Mucosa of descending colon (tissue), 3 donors: Measurements from ENCODE around the gene LPAR3. TPM values are rescaled to one million over a fixed set of nuclear protein-coding genes. Genes with fewer than 3 reads are reported as not detected.

Source experiments
- ATAC-seq: fragments of 200-7000 bp; cut with Tn5 transposase; one replicate; pipeline ENCODE4 v1.9.1; 2020; ENCODE audit warnings: mild to moderate bottlenecking, moderate library complexity
- DNase-seq, 3 donors: peaks; one replicate each; pipeline ENCODE4 v3.0.0-alpha.2; 2020
- H3K36me3 ChIP-seq: fragments of 200-600 bp; one replicate; pipeline ENCODE4 v1.8.0; 2021; ENCODE audit warnings: low read depth, mild to moderate bottlenecking
- H3K4me1 ChIP-seq: fragments of 200-600 bp; one replicate; pipeline ENCODE4 v1.8.0; 2021; ENCODE audit warnings: low read depth, mild to moderate bottlenecking
- H3K4me3 ChIP-seq: fragments of 200-600 bp; one replicate; pipeline ENCODE4 v1.8.0; 2021; ENCODE audit warnings: mild to moderate bottlenecking
- H3K9me3 ChIP-seq: fragments of 200-600 bp; one replicate; pipeline ENCODE4 v1.8.0; 2021; ENCODE audit warnings: mild to moderate bottlenecking
- CTCF ChIP-seq: fragments of 200-600 bp; IDR thresholded peaks from one replicate; pipeline ENCODE4 v1.8.0; 2022; ENCODE audit warnings: antibody characterized with exemption, mild to moderate bottlenecking
- intact Hi-C, 2 donors: fragments of 100-400 bp; cut with DNase I in 1 of 2; cut with micrococcal nuclease in 1 of 2; formaldehyde crosslinking; loops; one replicate each; pipeline versions ENCODE4 v1.11.0 to v1.11.1; 2022; cut with DNase I, micrococcal nuclease
- total RNA-seq, 3 donors: library from RNA; stranded (reverse); fragmentation: NEBNext Ultra II Directional in 2 of 3; extraction: Animal tissue kit (Norgen Biotek cat#: 25700) in 2 of 3; gene quantifications; one replicate each; pipeline versions ENCODE4 v1.2.1 to v1.2.4, GENCODE V29; 2021 to 2023
- donor health status: DM: no; HTN: no; CAD: no; lungs with moderate emphysema.
- donor health status: DM: no; HTN: no; CAD: no.
- donor health status: DM: no; HTN: yes; CAD: no.

The LPAR3 gene
- total RNA-seq, 3 donors from 2014 or later: 2.5 to 3.5 (median 2.5) TPM

GRCh38 chr1:84884671-84885389, 8.2 kb downstream of the LPAR3 start:
- DNase-seq (no peak), ATAC-seq (no peak)
- intact Hi-C loops: no loop called here
- H3K4me1 ChIP-seq: no peaks in the 10 kb centered on the region
- H3K4me3 ChIP-seq: no peak overlapping the region
- no peaks in the 10 kb centered on the region for H3K9me3 ChIP-seq
- TF ChIP-seq CTCF: no peak
- no peaks in the 10 kb centered on the region for H3K36me3 ChIP-seq

GRCh38 chr1:84883286-84883685, 9.7 kb downstream of the LPAR3 start:
- TF ChIP-seq CTCF: no peak
- H3K4me1 ChIP-seq: no peaks in the 10 kb centered on the region
- intact Hi-C loops: no loop called here
- DNase-seq (no peak), ATAC-seq (no peak)
- no peaks in the 10 kb centered on the region for H3K9me3 ChIP-seq
- H3K4me3 ChIP-seq: no peak overlapping the region
- H3K36me3 ChIP-seq: no peaks in the 10 kb centered on the region

GRCh38 chr1:84877592-84877991, 15.4 kb downstream of the LPAR3 start:
- Histone ChIP-seq H3K9me3 (no peaks in the 10 kb centered on the region), H3K4me1 (no peaks in the 10 kb centered on the region), H3K4me3 (no peak overlapping the region), H3K36me3 (no peaks in the 10 kb centered on the region)
- TF ChIP-seq CTCF: no peak
- intact Hi-C loops: no loop called here
- no peak for ATAC-seq
- DNase-seq: no peak

GRCh38 chr1:84876353-84876752, 16.7 kb downstream of the LPAR3 start:
- DNase-seq: no peak
- H3K9me3 ChIP-seq: no peaks in the 10 kb centered on the region
- H3K36me3 ChIP-seq: no peaks in the 10 kb centered on the region
- no peaks in the 10 kb centered on the region for H3K4me1 ChIP-seq
- peak; percentile 34 for ATAC-seq
- intact Hi-C loops: no loop called here
- no peak for TF ChIP-seq CTCF
- H3K4me3 ChIP-seq: no peak overlapping the region

GRCh38 chr1:84873366-84873765, 19.6 kb downstream of the LPAR3 start:
- no peak for TF ChIP-seq CTCF
- H3K4me1 ChIP-seq: no peaks in the 10 kb centered on the region
- no peak overlapping the region for H3K4me3 ChIP-seq
- DNase-seq (no peak), ATAC-seq (no peak)
- H3K9me3 ChIP-seq: no peaks in the 10 kb centered on the region
- no peaks in the 10 kb centered on the region for H3K36me3 ChIP-seq
- intact Hi-C loops: no loop called here
